Sigmoid colon (tissue), 7 donors: Measurements from ENCODE around the gene ARHGAP9. TPM values are rescaled to one million over a fixed set of nuclear protein-coding genes. Genes with fewer than 3 reads are reported as not detected.
"Not testable (repeated sequence)": the region's sequence is repeated elsewhere in the genome, so short reads cannot be mapped to it uniquely, and the experiment has no call there.

ENCODE experiments used
- DNase-seq: peaks from one replicate; pipeline ENCODE4 v3.0.0-alpha.2; 2019
- H3K27ac ChIP-seq, 4 donors: fragments of 200-600 bp; sonication (generic); one replicate each; pipeline ENCODE4 v1.5.1; 2016 to 2019; ENCODE audit warnings: mild to moderate bottlenecking in 1 of 4
- H3K27me3 ChIP-seq, 3 donors: fragments of 200-600 bp; sonication (generic); one replicate each; pipeline ENCODE4 v1.5.1; 2019; ENCODE audit warnings: mild to moderate bottlenecking in 1 of 3
- H3K36me3 ChIP-seq, 4 donors: fragments of 200-600 bp; sonication (generic); one replicate each; pipeline ENCODE4 v1.5.1; 2016 to 2019
- H3K4me1 ChIP-seq, 4 donors: fragments of 200-600 bp; sonication (generic); one replicate each; pipeline ENCODE4 v1.5.1; 2017 to 2019
- H3K4me3 ChIP-seq, 4 donors: fragments of 200-600 bp; sonication (generic); one replicate each; pipeline ENCODE4 v1.5.1; 2017 to 2019; ENCODE audit warnings: mild to moderate bottlenecking in 2 of 4, moderate library complexity in 1 of 4
- H3K9me3 ChIP-seq, 4 donors: fragments of 200-600 bp in 3 of 4; sonication (generic) in 3 of 4; one replicate each; pipeline versions ENCODE4 v1.5.1 to v1.6.1; 2013 to 2019
- EP300 ChIP-seq, 4 donors: sonication (generic); formaldehyde crosslinking; IDR thresholded peaks; one replicate each; pipeline ENCODE4 v1.6.1; 2017; ENCODE audit warnings: antibody characterized with exemption in 4 of 4
- POLR2A ChIP-seq, 2 donors: fragments of 450-650 bp; IDR thresholded peaks; one replicate each; pipeline ENCODE4 v1.6.1; 2016; ENCODE audit warnings: antibody characterized with exemption in 2 of 2, mild to moderate bottlenecking in 2 of 2, moderate library complexity in 2 of 2
- POLR2AphosphoS5 ChIP-seq, 4 donors: sonication (generic); formaldehyde crosslinking; IDR thresholded peaks; one replicate each; pipeline ENCODE4 v1.6.1; 2017; ENCODE audit warnings: antibody characterized with exemption in 4 of 4
- WGBS, 2 donors: extraction: QIAGEN DNeasy Blood & Tissue Kit; methylation state at CpG; one replicate each; pipeline ENCODE4 v1.1.7; 2013; 5-methylcytosine and 5-hydroxymethylcytosine counted together
- intact Hi-C: fragments of 100-400 bp; cut with DNase I; formaldehyde crosslinking; loops from one replicate; pipeline ENCODE4 v1.15.1; 2023
- polyA plus RNA-seq, 3 donors: library from polyadenylated mRNA; stranded (reverse); fragments of 200-250 nt; gene quantifications; one replicate each; pipeline ENCODE4 v1.2.3, GENCODE V29; 2013
- total RNA-seq, 4 donors: library from RNA; depleted of rRNA; stranded (reverse); fragments of >200 nt; gene quantifications; one replicate each; pipeline ENCODE4 v1.1.0, GENCODE V29; 2016
- TF ChIP-seq, protein P1 (sequence below), 4 experiments: fragments of 450-650 bp in 3 of 4; fragments of 200-600 bp in 1 of 4; IDR thresholded peaks; one replicate each; pipeline ENCODE4 v1.5.1; 2016 to 2019; ENCODE audit warnings: antibody characterized with exemption in 4 of 4, mild to moderate bottlenecking in 3 of 4, moderate library complexity in 2 of 4
- donor health status: healthy with polysubstance abuse.
- donor health status: Bipolar disorder and iron deficiency.
- donor health status: healthy.

ARHGAP9 gene
- total and polyA plus RNA-seq, 7 donors: 4.3 to 54.7 (median 6.6) TPM

DNA sequence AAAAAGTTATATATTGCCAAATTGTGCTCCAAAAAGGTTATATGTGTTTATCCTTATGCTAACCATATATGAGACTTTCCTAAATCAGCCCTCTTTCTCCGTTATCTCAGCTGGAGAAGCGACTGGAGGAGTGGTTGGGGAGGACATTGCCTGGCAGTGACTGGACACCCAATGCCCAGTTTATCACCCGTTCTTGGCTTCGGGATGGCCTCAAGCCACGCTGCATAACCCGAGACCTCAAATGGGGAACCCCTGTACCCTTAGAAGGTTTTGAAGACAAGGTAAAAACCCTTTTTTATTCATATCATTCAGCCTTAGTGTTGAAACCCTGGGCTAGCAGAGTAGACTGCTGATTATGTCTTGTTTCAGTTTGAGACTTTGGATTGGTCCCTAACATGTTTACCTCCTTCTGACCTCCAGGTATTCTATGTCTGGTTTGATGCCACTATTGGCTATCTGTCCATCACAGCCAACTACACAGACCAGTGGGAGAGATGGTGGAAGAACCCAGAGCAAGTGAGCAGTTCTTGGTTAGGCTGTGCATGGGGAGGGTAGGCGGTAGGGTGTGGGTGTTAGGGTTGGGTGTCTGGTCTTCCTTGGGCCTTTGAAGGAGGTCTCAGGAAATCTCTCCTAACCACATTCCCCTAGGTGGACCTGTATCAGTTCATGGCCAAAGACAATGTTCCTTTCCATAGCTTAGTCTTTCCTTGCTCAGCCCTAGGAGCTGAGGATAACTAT lies 32.1 kb upstream of the ARHGAP9 start:
- TF ChIP-seq POLR2A (IDR thresholded peaks at IDR 0.05): no peak
- TF ChIP-seq EP300 (IDR thresholded peaks at IDR 0.05): no peak
- TF ChIP-seq, protein P1, sequence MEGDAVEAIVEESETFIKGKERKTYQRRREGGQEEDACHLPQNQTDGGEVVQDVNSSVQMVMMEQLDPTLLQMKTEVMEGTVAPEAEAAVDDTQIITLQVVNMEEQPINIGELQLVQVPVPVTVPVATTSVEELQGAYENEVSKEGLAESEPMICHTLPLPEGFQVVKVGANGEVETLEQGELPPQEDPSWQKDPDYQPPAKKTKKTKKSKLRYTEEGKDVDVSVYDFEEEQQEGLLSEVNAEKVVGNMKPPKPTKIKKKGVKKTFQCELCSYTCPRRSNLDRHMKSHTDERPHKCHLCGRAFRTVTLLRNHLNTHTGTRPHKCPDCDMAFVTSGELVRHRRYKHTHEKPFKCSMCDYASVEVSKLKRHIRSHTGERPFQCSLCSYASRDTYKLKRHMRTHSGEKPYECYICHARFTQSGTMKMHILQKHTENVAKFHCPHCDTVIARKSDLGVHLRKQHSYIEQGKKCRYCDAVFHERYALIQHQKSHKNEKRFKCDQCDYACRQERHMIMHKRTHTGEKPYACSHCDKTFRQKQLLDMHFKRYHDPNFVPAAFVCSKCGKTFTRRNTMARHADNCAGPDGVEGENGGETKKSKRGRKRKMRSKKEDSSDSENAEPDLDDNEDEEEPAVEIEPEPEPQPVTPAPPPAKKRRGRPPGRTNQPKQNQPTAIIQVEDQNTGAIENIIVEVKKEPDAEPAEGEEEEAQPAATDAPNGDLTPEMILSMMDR (IDR thresholded peaks at IDR 0.05): no peak
- no peak for TF ChIP-seq POLR2AphosphoS5 (IDR thresholded peaks at IDR 0.05)
- no peak overlapping the region for H3K4me3 ChIP-seq
- intact Hi-C loops: no loop called here
- H3K9me3 ChIP-seq: no peaks in the 10 kb centered on the region
- WGBS, 2 donors: 95 to 96% methylated on average over 7 of the region's 7 CpGs
- no peaks in the 10 kb centered on the region for H3K27me3 ChIP-seq
- H3K27ac ChIP-seq: no peak overlapping the region
- peaks cover 0 to 2% (median under 1%) of the 10 kb centered on the region in 4 donors for H3K4me1 ChIP-seq
- H3K36me3 ChIP-seq: peaks cover 44 to 80% (median 53%) of the 10 kb centered on the region in 4 donors
- DNase-seq: no peak

DNA sequence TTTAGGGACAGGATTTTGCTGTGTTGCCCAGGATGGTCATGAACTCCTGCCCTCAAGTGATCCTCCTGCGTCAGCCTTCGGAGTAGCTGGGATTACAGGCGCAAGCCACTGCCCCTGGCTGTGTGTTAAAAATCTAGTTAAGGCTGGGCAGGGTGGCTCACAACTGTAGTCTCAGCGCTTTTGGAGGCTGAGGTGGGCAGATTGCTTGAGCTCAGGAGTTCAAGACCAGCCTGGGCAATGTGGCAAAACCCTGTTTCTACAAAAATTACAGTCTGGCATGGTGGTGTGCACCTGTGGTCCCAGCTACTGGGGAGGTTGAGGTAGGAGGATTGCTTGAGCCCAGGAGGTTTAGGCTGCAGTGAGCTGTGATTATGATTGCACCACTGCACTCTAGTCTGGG lies 31.5 kb upstream of the ARHGAP9 start:
- H3K9me3 ChIP-seq: no peaks in the 10 kb centered on the region
- DNase-seq: no peak
- 98 to 99% methylated on average over 4 of the region's 4 CpGs for WGBS, 2 donors
- no peak overlapping the region for H3K27ac ChIP-seq
- H3K4me3 ChIP-seq: no peak overlapping the region
- TF ChIP-seq POLR2AphosphoS5 (IDR thresholded peaks at IDR 0.05): no peak
- no peak for TF ChIP-seq POLR2A (IDR thresholded peaks at IDR 0.05)
- TF ChIP-seq, protein P1 (IDR thresholded peaks at IDR 0.05): no peak
- TF ChIP-seq EP300 (IDR thresholded peaks at IDR 0.05): no peak
- H3K27me3 ChIP-seq: no peaks in the 10 kb centered on the region
- intact Hi-C loops: no loop called here
- H3K4me1 ChIP-seq: no peaks in the 10 kb centered on the region
- peaks cover 42 to 78% (median 48%) of the 10 kb centered on the region in 4 donors for H3K36me3 ChIP-seq

DNA sequence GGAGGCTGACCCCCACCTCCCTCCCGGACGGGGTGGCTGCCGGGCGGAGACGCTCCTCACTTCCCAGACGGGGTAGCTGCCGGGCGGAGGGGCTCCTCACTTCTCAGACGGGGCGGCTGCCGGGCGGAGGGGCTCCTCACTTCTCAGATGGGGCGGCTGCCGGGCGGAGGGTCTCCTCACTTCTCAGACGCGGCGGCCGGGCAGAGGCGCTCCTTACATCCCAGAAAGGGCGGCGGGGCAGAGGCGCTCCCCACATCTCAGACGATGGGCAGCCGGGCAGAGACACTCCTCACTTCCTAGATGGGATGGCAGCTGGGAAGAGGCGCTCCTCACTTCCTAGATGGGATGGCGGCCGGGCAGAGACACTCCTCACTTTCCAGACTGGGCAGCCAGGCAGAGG lies 28.1 kb upstream of the ARHGAP9 start:
- H3K9me3 ChIP-seq, DNase-seq, H3K4me1 ChIP-seq, H3K27ac ChIP-seq, intact Hi-C loops, H3K4me3 ChIP-seq, H3K27me3 ChIP-seq: not testable (repeated sequence)
- peaks cover 16 to 80% (median 45%) of the 10 kb centered on the region in 4 donors for H3K36me3 ChIP-seq
- 96 to 98% methylated on average over 22 to 24 of the region's 28 CpGs for WGBS, 2 donors

DNA sequence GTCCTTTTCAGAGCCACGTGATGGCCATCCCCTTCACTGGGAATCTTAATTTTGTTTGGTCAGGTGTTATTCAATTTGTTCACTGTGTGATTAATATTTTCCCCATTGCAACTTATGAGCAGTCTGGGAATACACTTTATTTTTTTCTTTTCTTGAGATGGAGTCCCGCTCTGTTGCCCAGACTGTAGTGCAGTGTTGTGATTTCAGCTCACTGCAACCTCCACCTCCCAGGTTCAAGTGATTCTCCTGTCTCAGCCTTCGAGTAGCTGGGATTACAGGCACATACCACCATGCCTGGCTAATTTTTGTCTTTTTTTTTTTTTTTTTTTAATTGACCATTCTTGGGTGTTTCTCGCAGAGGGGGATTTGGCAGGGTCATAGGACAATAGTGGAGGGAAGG lies 26.9 kb upstream of the ARHGAP9 start:
- H3K4me1 ChIP-seq, H3K27me3 ChIP-seq, H3K4me3 ChIP-seq, H3K9me3 ChIP-seq, DNase-seq, H3K27ac ChIP-seq, intact Hi-C loops: not testable (repeated sequence)
- H3K36me3 ChIP-seq: peaks cover 5 to 79% (median 36%) of the 10 kb centered on the region in 4 donors
- 95 to 98% methylated on average over 4 of the region's 4 CpGs for WGBS, 2 donors

DNA sequence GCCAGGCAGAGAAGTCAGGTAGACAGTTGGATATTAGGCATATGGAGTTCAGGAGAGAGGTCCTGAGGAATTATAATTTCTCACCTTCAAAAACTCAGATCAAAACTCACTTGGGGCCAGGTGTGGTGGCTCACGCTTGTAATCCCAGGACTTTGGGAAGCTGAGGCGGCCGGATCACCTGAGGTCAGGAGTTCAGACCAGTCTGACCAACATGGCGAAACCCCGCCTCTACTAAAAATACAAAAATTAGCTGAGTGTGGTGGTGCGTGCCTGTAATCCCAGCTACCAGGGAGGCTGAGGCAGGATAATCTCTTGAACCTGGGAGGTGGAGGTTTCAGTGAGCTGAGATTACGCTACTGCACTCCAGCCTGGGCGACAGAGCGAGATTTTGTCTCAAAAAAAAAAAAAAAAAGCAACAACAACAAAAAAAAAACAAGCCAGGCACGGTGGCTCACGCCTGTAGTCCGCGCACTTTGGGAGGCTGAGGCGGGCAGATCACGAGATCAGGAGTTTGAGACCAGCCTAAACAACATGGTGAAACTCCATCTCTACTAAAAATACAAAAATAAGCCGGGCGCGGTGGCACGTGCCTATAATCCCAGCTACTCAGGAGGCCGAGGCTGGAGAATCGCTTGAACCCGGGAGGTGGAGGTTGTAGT lies 22.8 kb upstream of the ARHGAP9 start:
- H3K27ac ChIP-seq, DNase-seq, H3K4me3 ChIP-seq, intact Hi-C loops, H3K27me3 ChIP-seq, H3K4me1 ChIP-seq, H3K9me3 ChIP-seq: not testable (repeated sequence)
- 97 to 98% methylated on average over 22 of the region's 22 CpGs for WGBS, 2 donors
- peaks cover 24 to 90% (median 57%) of the 10 kb centered on the region in 4 donors for H3K36me3 ChIP-seq

DNA sequence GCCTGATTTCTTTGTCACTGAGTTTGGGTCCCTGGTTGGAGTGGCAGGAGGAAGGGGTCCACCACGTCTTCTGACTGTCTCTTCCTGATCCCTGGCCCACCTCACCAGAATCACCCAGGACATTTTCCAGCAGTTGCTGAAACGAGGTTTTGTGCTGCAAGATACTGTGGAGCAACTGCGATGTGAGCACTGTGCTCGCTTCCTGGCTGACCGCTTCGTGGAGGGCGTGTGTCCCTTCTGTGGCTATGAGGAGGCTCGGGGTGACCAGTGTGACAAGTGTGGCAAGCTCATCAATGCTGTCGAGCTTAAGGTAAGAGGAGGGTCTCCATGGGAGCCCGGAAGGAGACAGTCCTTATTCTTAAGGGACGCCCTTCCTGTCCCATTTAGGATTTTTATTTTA lies 20.5 kb upstream of the ARHGAP9 start:
- no peaks in the 10 kb centered on the region for H3K9me3 ChIP-seq
- no peaks in the 10 kb centered on the region for H3K4me1 ChIP-seq
- no peak for DNase-seq
- peaks cover 24 to 97% (median 47%) of the 10 kb centered on the region in 4 donors for H3K36me3 ChIP-seq
- WGBS, 2 donors: 95 to 98% methylated on average over 11 of the region's 11 CpGs
- TF ChIP-seq, protein P1 (IDR thresholded peaks at IDR 0.05): no peak
- TF ChIP-seq POLR2A (IDR thresholded peaks at IDR 0.05): no peak
- TF ChIP-seq EP300 (IDR thresholded peaks at IDR 0.05): no peak
- TF ChIP-seq POLR2AphosphoS5 (IDR thresholded peaks at IDR 0.05): no peak
- no peak overlapping the region for H3K27ac ChIP-seq
- intact Hi-C loops: no loop called here
- no peak overlapping the region for H3K4me3 ChIP-seq
- no peaks in the 10 kb centered on the region for H3K27me3 ChIP-seq
